Ectodermal cell (in vitro differentiated cells): ENCODE results near the gene BCAT1.

Experiments used
- H3K27ac ChIP-seq: 2 replicates; pipeline ENCODE4 v1.7.0; 2013; ENCODE audit warnings: mild to moderate bottlenecking, low read depth, low read length; ENCODE audit not compliant: insufficient read depth, poor library complexity, severe bottlenecking
- H3K27me3 ChIP-seq: 2 replicates; pipeline ENCODE4 v1.7.0; 2013; ENCODE audit warnings: mild to moderate bottlenecking, low read length; ENCODE audit not compliant: insufficient read depth, control insufficient read depth, poor library complexity, severe bottlenecking
- H3K36me3 ChIP-seq: one replicate; pipeline ENCODE4 v1.7.0; 2013; ENCODE audit warnings: low read length; ENCODE audit not compliant: control insufficient read depth, insufficient read depth
- H3K4me1 ChIP-seq: one replicate; pipeline ENCODE4 v1.7.0; 2013; ENCODE audit warnings: low read length; ENCODE audit not compliant: control insufficient read depth, insufficient read depth
- H3K4me3 ChIP-seq: 2 replicates; pipeline ENCODE4 v1.7.0; 2013; ENCODE audit warnings: low read depth, low read length, control low read depth; ENCODE audit not compliant: insufficient read depth
- H3K9me3 ChIP-seq: 2 replicates; pipeline ENCODE4 v1.7.0; 2013; ENCODE audit warnings: mild to moderate bottlenecking, low read length, moderate library complexity; ENCODE audit not compliant: control insufficient read depth
- WGBS, 2 experiments: methylation state at CpG; one replicate each; pipeline ENCODE4 v1.1.7; 2013; ENCODE audit warnings: missing lambda C conversion rate in 2 of 2; 5-methylcytosine and 5-hydroxymethylcytosine counted together

The BCAT1 gene

DNA sequence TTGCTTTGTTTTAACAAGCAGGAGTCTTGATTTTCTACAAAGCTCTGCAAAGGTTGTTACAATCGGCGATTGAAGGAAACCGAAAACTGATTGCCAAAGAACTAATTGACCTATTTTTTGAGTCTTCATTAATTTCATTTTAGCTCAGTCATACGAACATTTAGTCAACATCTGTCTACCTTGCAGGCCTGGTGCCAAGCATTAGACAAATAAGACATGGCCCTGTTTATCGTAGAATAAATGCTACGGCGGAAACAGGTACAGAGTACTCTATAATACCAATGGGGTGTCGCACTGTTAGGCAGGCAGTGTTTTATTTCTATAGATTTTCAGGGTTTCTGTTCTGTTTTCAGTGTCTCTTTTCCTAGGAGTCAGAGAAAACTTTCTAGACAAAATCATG, 171.5 kb downstream of the BCAT1 start:
- Histone ChIP-seq H3K4me3 (no peak overlapping the region), H3K9me3 (no peaks in the 10 kb centered on the region), H3K27ac (peak overlapping the region; percentile 57), H3K27me3 (no peaks in the 10 kb centered on the region), H3K4me1 (peaks cover 12% of the 10 kb centered on the region), H3K36me3 (no peaks in the 10 kb centered on the region)
- WGBS, 2 experiments = 90% methylated on average over 8 of the region's 8 CpGs

DNA sequence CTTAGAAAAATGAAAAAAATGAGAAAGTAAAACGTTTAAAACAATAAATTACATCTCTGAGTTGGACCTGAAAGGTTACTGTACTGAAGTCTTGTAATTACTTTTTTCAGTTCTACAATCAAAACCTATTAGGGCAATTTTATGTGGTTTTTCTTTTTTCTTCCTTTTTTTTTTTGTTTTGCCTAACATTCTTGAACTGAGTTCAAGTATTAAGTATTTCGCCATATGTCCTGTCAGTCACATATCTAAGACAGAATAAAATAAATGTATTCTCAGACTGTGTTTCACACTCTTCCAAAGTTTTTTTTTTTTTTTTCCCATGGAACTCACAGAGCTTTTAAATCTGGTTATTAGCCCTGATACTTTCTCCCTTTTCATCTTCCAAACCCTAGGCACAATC, 172.0 kb downstream of the BCAT1 start:
- no peak overlapping the region for H3K4me3 ChIP-seq
- H3K9me3 ChIP-seq = no peaks in the 10 kb centered on the region
- no peaks in the 10 kb centered on the region for H3K27me3 ChIP-seq
- 85 to 100% methylated on average over 2 of the region's 2 CpGs for WGBS, 2 experiments
- peaks cover 12% of the 10 kb centered on the region for H3K4me1 ChIP-seq
- H3K27ac ChIP-seq = no peak overlapping the region
- H3K36me3 ChIP-seq = no peaks in the 10 kb centered on the region

DNA sequence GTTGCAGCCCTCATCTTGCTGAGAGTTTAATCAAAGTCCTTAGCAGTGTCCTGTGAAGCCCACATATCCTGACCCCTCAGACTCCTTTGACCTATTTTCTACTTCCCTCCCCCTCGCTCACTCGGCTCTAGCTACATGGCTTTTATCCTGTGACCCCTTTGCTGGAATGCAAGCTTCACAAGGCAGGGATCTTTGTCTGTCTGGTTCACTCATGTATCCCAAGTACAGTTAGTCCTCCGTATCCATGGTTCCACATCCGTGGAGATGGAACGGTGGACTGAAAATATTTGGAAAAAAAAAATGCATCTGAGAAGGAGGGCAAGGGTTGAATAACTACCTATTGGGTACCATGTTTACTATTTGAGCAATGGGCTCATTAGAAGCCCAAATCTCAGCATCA, 173.8 kb downstream of the BCAT1 start:
- H3K36me3 ChIP-seq = no peaks in the 10 kb centered on the region
- H3K27me3 ChIP-seq = no peaks in the 10 kb centered on the region
- 87 to 92% methylated on average over 5 of the region's 5 CpGs for WGBS, 2 experiments
- no peaks in the 10 kb centered on the region for H3K9me3 ChIP-seq
- H3K27ac ChIP-seq = no peak overlapping the region
- H3K4me1 ChIP-seq = peaks cover 12% of the 10 kb centered on the region
- no peak overlapping the region for H3K4me3 ChIP-seq

DNA sequence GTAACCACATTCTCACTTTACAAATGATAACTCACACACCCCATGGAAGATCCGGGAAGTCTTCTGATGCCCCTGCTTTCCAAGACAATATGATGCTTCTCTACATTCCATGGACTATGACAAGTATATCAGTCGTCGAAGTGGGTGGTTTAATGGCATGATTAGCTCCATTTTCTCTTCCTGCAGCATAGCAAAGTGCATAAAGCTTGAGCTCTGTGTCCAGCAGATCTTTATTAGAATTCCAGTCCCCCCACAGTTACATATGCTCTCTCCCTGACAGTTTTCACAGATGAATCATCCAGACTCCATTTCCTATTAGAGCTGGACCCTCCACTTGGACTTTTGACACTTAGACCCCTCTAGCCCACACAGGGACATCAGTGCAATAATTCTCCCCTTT, 174.9 kb downstream of the BCAT1 start:
- no peaks in the 10 kb centered on the region for H3K9me3 ChIP-seq
- no peak overlapping the region for H3K27ac ChIP-seq
- no peaks in the 10 kb centered on the region for H3K36me3 ChIP-seq
- no peak overlapping the region for H3K4me3 ChIP-seq
- no peaks in the 10 kb centered on the region for H3K27me3 ChIP-seq
- peaks cover 12% of the 10 kb centered on the region for H3K4me1 ChIP-seq
- 96 to 97% methylated on average over 3 of the region's 3 CpGs for WGBS, 2 experiments

DNA sequence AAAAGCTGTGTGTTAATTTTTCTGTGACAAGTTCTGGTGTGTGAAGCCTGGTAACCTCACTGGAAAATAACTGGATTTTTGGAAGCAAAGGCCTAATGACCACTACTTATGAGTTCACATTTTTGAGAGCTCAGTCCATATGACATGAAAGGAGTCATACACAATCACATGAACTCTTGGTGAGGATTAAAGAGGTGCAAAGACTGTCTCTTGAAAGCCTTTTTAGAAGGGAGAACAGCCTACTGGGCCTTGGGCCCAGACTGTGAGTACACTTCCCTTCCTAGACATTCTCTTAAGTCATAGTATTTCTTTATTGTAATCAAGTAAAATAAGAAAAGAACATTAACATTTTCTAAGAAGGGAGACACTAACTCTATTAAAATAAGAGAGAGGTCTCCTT, 176.1 kb downstream of the BCAT1 start:
- no peaks in the 10 kb centered on the region for H3K36me3 ChIP-seq
- H3K4me1 ChIP-seq = peaks cover 10% of the 10 kb centered on the region
- H3K27me3 ChIP-seq = no peaks in the 10 kb centered on the region
- no peaks in the 10 kb centered on the region for H3K9me3 ChIP-seq
- no peak overlapping the region for H3K4me3 ChIP-seq
- no peak overlapping the region for H3K27ac ChIP-seq

DNA sequence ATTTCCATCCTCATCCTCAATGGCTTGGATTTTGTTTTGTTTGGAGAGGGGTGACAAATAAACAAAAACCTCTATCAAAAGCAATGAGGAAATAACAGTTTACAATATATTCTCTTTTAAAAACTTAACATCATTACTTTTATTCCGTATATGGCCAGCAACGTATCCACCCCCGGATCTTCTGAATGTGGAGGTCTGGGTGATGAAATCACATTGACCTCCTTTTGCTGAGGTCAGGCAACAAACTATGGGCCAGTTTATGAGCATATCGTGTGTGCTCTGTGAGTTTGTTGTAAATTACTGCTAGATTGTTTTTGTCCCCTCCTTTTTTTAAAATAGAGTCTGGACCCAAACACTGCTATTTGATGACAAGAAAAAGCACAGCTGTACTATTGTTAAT, 178.1 kb downstream of the BCAT1 start:
- 96% methylated on average over 4 of the region's 4 CpGs for WGBS, 2 experiments
- Histone ChIP-seq H3K27me3 (no peaks in the 10 kb centered on the region), H3K27ac (no peak overlapping the region), H3K4me3 (no peak overlapping the region), H3K9me3 (no peaks in the 10 kb centered on the region), H3K36me3 (no peaks in the 10 kb centered on the region), H3K4me1 (no peaks in the 10 kb centered on the region)

DNA sequence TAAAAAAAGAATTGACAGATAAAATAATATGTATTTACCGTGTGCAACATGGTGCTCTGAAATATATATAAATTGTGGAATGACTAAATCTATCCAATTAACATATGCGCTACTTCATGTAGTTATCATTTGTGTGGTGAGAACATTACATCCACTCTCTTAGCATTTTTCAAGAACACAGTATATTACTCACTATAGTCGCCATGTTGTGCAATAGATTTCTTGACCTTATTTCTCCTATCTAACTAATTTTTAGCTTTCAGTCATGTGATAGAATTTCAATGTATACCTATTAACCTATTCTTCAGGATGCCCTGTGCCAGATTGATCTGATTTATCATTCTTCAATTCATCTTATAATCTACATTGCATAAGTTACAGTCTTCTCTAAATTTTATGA, 178.6 kb downstream of the BCAT1 start:
- H3K27me3 ChIP-seq = no peaks in the 10 kb centered on the region
- 67 to 95% methylated on average over 1 to 3 of the region's 3 CpGs for WGBS, 2 experiments
- H3K4me3 ChIP-seq = no peak overlapping the region
- H3K27ac ChIP-seq = no peak overlapping the region
- no peaks in the 10 kb centered on the region for H3K9me3 ChIP-seq
- H3K4me1 ChIP-seq = no peaks in the 10 kb centered on the region
- no peaks in the 10 kb centered on the region for H3K36me3 ChIP-seq

DNA sequence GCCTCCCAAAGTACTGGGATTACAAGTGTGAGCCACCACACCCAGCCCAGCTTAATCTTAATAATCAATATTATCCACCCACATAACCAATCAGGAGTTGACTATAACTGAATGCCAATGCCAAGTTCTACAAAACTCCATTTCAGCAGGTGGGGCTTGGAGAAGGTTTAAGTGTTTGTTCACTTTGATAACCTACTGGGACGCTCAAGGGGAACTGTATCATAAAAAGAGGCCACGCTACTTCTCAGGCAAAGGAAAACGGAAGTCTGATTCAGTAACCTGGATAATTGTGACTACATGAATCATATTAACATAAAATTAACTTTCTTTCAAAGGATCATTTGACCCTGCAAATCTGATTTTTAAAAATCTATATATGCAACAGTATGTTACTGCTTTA, 179.2 kb downstream of the BCAT1 start:
- Histone ChIP-seq H3K27me3 (no peaks in the 10 kb centered on the region), H3K27ac (no peak overlapping the region), H3K9me3 (no peaks in the 10 kb centered on the region), H3K4me3 (no peak overlapping the region), H3K36me3 (no peaks in the 10 kb centered on the region), H3K4me1 (no peaks in the 10 kb centered on the region)
- 91 to 100% methylated on average over 2 to 3 of the region's 3 CpGs for WGBS, 2 experiments

DNA sequence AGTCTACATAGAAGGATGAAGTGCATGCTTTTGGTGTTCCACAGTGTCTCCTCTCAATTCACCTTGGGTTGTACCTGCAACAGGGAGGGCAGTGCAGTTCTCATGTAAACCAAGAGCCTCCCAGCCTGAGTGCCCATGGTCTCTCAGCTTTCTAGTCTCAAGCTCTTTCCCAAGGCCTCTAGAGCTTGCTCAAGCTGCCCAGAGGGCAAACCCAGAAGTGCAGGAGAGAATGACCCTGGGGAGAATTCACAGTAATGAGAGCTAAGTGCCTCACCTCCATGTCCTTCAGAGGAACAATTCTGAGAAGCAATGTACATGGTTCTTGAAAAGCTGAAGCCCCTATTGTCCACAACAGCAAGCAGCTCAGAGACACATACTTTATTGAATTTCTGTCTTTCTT, 180.5 kb downstream of the BCAT1 start:
- H3K27ac ChIP-seq = no peak overlapping the region

DNA sequence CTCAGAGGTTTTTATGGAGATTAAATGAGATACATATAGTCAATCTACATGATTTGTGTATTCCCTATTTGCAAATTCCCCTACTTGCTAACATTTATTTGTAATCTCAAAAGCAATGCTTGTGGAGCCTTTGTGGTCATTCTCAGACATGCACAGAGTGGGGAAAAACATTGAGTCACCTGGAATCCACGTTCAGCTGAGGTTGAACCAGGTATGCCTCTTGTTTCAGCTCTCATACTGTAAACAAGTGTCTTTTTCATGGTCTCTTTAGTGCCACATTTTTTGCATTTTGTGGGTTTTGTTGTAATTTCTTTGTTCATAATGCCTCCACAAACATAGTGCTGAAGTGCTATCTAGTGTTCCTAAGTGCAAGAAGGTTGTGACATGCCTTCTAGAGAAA, 181.9 kb downstream of the BCAT1 start:
- Histone ChIP-seq H3K36me3 (no peaks in the 10 kb centered on the region), H3K27ac (no peak overlapping the region), H3K9me3 (no peaks in the 10 kb centered on the region), H3K4me1 (no peaks in the 10 kb centered on the region), H3K27me3 (no peaks in the 10 kb centered on the region), H3K4me3 (no peak overlapping the region)
- 93 to 96% methylated on average over 1 of the region's 1 CpG for WGBS, 2 experiments

More for the DNA sequence above, 180.5 kb downstream of the BCAT1 start:
- Histone ChIP-seq H3K9me3 (no peaks in the 10 kb centered on the region), H3K4me1 (no peaks in the 10 kb centered on the region), H3K36me3 (no peaks in the 10 kb centered on the region), H3K4me3 (no peak overlapping the region), H3K27me3 (no peaks in the 10 kb centered on the region)

DNA sequence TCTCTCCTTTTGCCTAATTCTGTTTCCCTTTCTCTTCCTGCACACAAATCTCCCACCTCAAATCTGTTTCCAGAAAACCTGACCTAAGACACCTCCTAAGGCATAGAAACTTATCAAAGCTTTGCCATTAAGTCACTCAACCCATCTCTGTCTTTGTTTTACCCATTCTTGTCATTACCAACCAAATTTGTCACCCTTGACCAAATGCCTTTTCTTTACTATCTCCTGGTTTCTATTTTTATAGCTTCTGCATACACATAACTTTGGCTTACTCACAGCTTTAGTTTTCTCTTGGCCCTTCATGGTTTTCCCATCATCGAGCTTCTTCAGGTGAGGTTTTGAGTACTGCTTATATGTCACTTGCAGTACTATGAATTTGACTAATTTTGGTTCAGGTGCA, 184.2 kb downstream of the BCAT1 start:
- Histone ChIP-seq H3K27me3 (no peaks in the 10 kb centered on the region), H3K4me1 (peaks cover 13% of the 10 kb centered on the region), H3K4me3 (no peak overlapping the region), H3K27ac (no peak overlapping the region), H3K9me3 (no peaks in the 10 kb centered on the region), H3K36me3 (no peaks in the 10 kb centered on the region)
- 95 to 100% methylated on average over 1 of the region's 1 CpG for WGBS, 2 experiments
